Upper lobe of left lung (tissue), 4 donors: ENCODE data around the gene APOBR.

ENCODE experiments used
- CTCF ChIP-seq, 6 experiments: fragments of 450-650 bp in 4 of 6; fragments of 200-600 bp in 2 of 6; sonication (generic) in 2 of 6; IDR thresholded peaks; one replicate each; pipeline ENCODE4 v1.5.1; 2016 to 2019; ENCODE audit warnings: antibody characterized with exemption in 6 of 6
- EP300 ChIP-seq, 4 donors: sonication (generic); formaldehyde crosslinking; IDR thresholded peaks; one replicate each; pipeline ENCODE4 v1.5.1; 2017; ENCODE audit warnings: antibody characterized with exemption in 4 of 4, control low read depth in 2 of 4
- POLR2A ChIP-seq, 4 donors: fragments of 450-650 bp; IDR thresholded peaks; one replicate each; pipeline ENCODE4 v1.5.1; 2016 to 2017; ENCODE audit warnings: antibody characterized with exemption in 4 of 4, mild to moderate bottlenecking in 2 of 4

- TF ChIP-seq EP300 (IDR thresholded peaks at IDR 0.05) (no peak), CTCF (IDR thresholded peaks at IDR 0.05) (no peak), POLR2A (IDR thresholded peaks at IDR 0.05) (no peak)
Measured at GRCh38 chr16:28540346-28540745, 45.9 kb downstream of the APOBR start.
